Measurements from ENCODE around the gene MPC2. TPM values are rescaled to one million over a fixed set of nuclear protein-coding genes. Genes with fewer than 3 reads are reported as not detected.

The MPC2 gene
- total RNA-seq, 1 experiment from 2014 or later, result 49.9 TPM

GRCh38 chr1:167880580-167881021 is 56.3 kb downstream of the MPC2 start:
- Histone ChIP-seq H3K9ac (ENCODE audit: low read length) (no peak overlapping the region), H2AFZ (ENCODE audit: low read depth, low read length, poor library complexity, severe bottlenecking) (no peak overlapping the region), H3K4me2 (ENCODE audit: low read length) (no peak overlapping the region), H3K4me1 (ENCODE audit: control insufficient read depth in 1 of 2, insufficient read depth in 2 of 2, low read length in 2 of 2) (no peaks in the 10 kb centered on the region), H3K36me3 (ENCODE audit: control insufficient read depth in 1 of 2, insufficient read depth in 2 of 2, low read length in 2 of 2) (no peaks in the 10 kb centered on the region), H4K20me1 (ENCODE audit: insufficient read depth) (no peaks in the 10 kb centered on the region), H3K27ac (ENCODE audit: low read depth, low read length) (no peak overlapping the region), H3K79me2 (ENCODE audit: insufficient read depth, low read length) (no peaks in the 10 kb centered on the region), H3K9me2 (ENCODE audit: insufficient read depth) (no peaks in the 10 kb centered on the region), H3K4me3 (replicated peaks in 1 of 2; ENCODE audit: low read depth in 1 of 2, low read length in 2 of 2) (no peak overlapping the region), H3K27me3 (ENCODE audit: insufficient read depth, low read length) (no peaks in the 10 kb centered on the region), H3K9me3 (ENCODE audit: control insufficient read depth in 1 of 2, insufficient read depth in 1 of 2, low read depth in 1 of 2, low read length in 2 of 2) (no peaks in the 10 kb centered on the region)
- DNase-seq (ENCODE audit: low read depth, low spot score) (no peak), ATAC-seq (no peak)
- intact Hi-C loops (cut with micrococcal nuclease), result no loop called here
- ChIA-PET POLR2A (no interaction called here), CTCF (no interaction called here), RAD21 (ENCODE audit: low non-redundant PET in 1 of 2, low total read pairs in 2 of 2, uncharacterized antibody in 2 of 2, unreplicated experiment in 2 of 2) (no interaction called here)
- BruUV-seq (replicated peaks), result no TSS peak
- TF ChIP-seq ZNF274 (IDR thresholded peaks at IDR 0.05; ENCODE audit: low read depth, low read length) (no peak), MAX (IDR thresholded peaks at IDR 0.05) (no peak), REST (IDR thresholded peaks at IDR 0.05; ENCODE audit: low read depth) (no peak), CEBPB (IDR thresholded peaks at IDR 0.05; ENCODE audit: low read depth) (no peak), ZBTB33 (IDR thresholded peaks at IDR 0.05; ENCODE audit: extremely low read depth, insufficient replicate concordance, low read length) (no peak), EZH2 (IDR thresholded peaks at IDR 0.05) (no peak), ELF1 (IDR thresholded peaks at IDR 0.05; ENCODE audit: borderline replicate concordance, low read depth) (no peak), JUND (IDR thresholded peaks at IDR 0.05) (no peak), CTCF (IDR thresholded peaks at IDR 0.05 in 2 of 3, conservative IDR thresholded peaks at IDR 0.05 in 1 of 3; ENCODE audit: borderline replicate concordance in 1 of 3, insufficient read depth in 1 of 3, low read depth in 2 of 3, low read length in 2 of 3) (no peak), FOSL1 (IDR thresholded peaks at IDR 0.05; ENCODE audit: low read depth) (no peak)

Measured in HCT116 (cell line).